Breast epithelium (tissue), 4 donors: Measurements from ENCODE around the gene RABEPK. TPM values are rescaled to one million over a fixed set of nuclear protein-coding genes. Genes with fewer than 3 reads are reported as not detected.

Experiments used
- DNase-seq, 2 donors: peaks; one replicate each; pipeline ENCODE4 v3.0.0-alpha.2; 2019; ENCODE audit warnings: low spot score in 2 of 2
- H3K27ac ChIP-seq, 2 donors: fragments of 200-600 bp; sonication (generic) in 1 of 2; one replicate each; pipeline ENCODE4 v1.5.1; 2016 to 2019; ENCODE audit warnings: mild to moderate bottlenecking in 1 of 2
- H3K27me3 ChIP-seq, 2 donors: fragments of 200-600 bp; sonication (generic) in 1 of 2; one replicate each; pipeline versions ENCODE4 v1.5.1 to v1.6.0; 2017 to 2019; ENCODE audit warnings: control low read depth in 1 of 2, mild to moderate bottlenecking in 1 of 2
- H3K36me3 ChIP-seq: fragments of 200-600 bp; one replicate; pipeline ENCODE4 v1.5.1; 2019
- H3K4me1 ChIP-seq, 2 donors: fragments of 200-600 bp; sonication (generic); one replicate each; pipeline ENCODE4 v1.5.1; 2016 to 2019; ENCODE audit warnings: control low read depth in 1 of 2
- H3K4me3 ChIP-seq, 3 donors: fragments of 200-600 bp; sonication (generic); 1 replicate in 2 of 3; 2 replicates in 1 of 3; pipeline ENCODE4 v1.5.1; 2016 to 2019; ENCODE audit warnings: mild to moderate bottlenecking in 3 of 3, moderate library complexity in 2 of 3
- H3K9me3 ChIP-seq, 2 donors: fragments of 200-600 bp; sonication (generic) in 1 of 2; one replicate each; pipeline ENCODE4 v1.5.1; 2016 to 2019; ENCODE audit warnings: control low read depth in 1 of 2
- POLR2A ChIP-seq: fragments of 450-650 bp; IDR thresholded peaks from one replicate; pipeline ENCODE4 v1.6.1; 2016; ENCODE audit warnings: antibody characterized with exemption, mild to moderate bottlenecking, moderate library complexity
- POLR2AphosphoS5 ChIP-seq, 3 donors: sonication (generic); formaldehyde crosslinking; IDR thresholded peaks; one replicate each; pipeline ENCODE4 v1.6.1; 2017; ENCODE audit warnings: antibody characterized with exemption in 3 of 3
- intact Hi-C: fragments of 100-400 bp; cut with DNase I; formaldehyde crosslinking; loops from one replicate; pipeline ENCODE4 v1.15.1; 2023; ENCODE audit warnings: low total_unique reads
- total RNA-seq, 3 donors: library from RNA; depleted of rRNA; stranded (reverse); fragments of >200 nt; gene quantifications; one replicate each; pipeline ENCODE4 v1.1.0, GENCODE V29; 2016
- TF ChIP-seq, protein P1 (sequence below), 3 donors: fragments of 450-650 bp; IDR thresholded peaks; one replicate each; pipeline ENCODE4 v1.5.1; 2016 to 2017; ENCODE audit warnings: antibody characterized with exemption in 3 of 3, mild to moderate bottlenecking in 3 of 3, moderate library complexity in 3 of 3

Gene RABEPK
- total RNA-seq, 3 donors from 2014 or later = 14.0 to 25.6 (median 17.9) TPM

DNA sequence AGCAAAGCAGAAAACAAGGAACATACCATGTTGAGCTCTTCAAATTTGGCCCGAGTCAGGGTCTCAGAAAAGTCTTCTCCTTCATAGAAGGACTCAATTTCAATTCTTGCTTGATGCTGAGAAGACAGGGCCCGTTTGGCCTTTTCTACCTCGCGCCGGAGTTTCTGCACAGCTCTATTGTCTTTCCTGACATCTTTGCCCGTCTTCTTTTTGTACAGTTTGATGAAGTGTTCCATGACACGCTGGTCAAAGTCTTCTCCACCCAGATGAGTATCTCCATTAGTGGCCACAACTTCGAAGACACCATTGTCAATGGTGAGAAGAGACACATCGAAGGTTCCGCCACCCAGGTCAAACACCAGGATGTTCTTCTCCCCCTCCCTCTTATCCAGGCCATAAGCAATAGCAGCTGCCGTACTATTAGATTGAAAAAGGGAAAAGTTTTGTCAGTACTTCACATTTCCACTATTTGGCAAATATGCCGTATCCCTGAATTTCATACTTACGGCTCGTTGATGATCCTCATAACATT is 38.6 kb downstream of the RABEPK start:
- peak overlapping the region; percentile 27 to 98 for H3K27ac ChIP-seq
- TF ChIP-seq, protein P1, sequence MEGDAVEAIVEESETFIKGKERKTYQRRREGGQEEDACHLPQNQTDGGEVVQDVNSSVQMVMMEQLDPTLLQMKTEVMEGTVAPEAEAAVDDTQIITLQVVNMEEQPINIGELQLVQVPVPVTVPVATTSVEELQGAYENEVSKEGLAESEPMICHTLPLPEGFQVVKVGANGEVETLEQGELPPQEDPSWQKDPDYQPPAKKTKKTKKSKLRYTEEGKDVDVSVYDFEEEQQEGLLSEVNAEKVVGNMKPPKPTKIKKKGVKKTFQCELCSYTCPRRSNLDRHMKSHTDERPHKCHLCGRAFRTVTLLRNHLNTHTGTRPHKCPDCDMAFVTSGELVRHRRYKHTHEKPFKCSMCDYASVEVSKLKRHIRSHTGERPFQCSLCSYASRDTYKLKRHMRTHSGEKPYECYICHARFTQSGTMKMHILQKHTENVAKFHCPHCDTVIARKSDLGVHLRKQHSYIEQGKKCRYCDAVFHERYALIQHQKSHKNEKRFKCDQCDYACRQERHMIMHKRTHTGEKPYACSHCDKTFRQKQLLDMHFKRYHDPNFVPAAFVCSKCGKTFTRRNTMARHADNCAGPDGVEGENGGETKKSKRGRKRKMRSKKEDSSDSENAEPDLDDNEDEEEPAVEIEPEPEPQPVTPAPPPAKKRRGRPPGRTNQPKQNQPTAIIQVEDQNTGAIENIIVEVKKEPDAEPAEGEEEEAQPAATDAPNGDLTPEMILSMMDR (IDR thresholded peaks at IDR 0.05) = no peak
- TF ChIP-seq POLR2AphosphoS5 (IDR thresholded peaks at IDR 0.05) (no peak), POLR2A (no peak)
- intact Hi-C loops = no loop called here
- peaks cover 3 to 24% of the 10 kb centered on the region in 2 donors for H3K4me1 ChIP-seq
- H3K27me3 ChIP-seq = no peaks in the 10 kb centered on the region
- no peak for DNase-seq
- H3K4me3 ChIP-seq = peak overlapping the region; percentile 79 to 90 (median 86)
- peaks cover 8% of the 10 kb centered on the region for H3K36me3 ChIP-seq
- H3K9me3 ChIP-seq = no peaks in the 10 kb centered on the region

GRCh38 chr9:125239631-125240597 is 39.6 kb downstream of the RABEPK start:
- Histone ChIP-seq H3K27me3 (no peaks in the 10 kb centered on the region), H3K4me3 (peak overlapping the region; percentile 79 to 90 (median 86)), H3K36me3 (peaks cover 8% of the 10 kb centered on the region), H3K9me3 (no peaks in the 10 kb centered on the region), H3K27ac (peak overlapping the region; percentile 98), H3K4me1 (peaks cover 3 to 24% of the 10 kb centered on the region in 2 donors)
- no peak for DNase-seq
- intact Hi-C loops = no loop called here
- TF ChIP-seq, protein P1 (IDR thresholded peaks at IDR 0.05) = no peak
- no peak for TF ChIP-seq POLR2A
- no peak for TF ChIP-seq POLR2AphosphoS5 (IDR thresholded peaks at IDR 0.05)

DNA sequence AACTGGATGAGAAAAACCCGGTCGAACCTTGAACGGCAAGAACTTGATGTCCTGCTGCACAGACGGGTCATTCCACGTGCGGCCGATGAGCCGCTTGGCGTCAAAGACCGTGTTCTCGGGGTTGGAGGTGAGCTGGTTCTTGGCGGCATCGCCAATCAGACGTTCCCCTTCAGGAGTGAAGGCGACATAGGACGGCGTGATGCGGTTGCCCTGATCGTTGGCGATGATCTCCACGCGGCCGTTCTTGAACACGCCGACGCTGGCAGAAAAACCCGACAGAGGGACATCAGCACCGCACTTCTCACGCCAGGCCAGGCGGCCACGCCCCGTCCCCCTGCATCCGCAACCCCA is 40.3 kb downstream of the RABEPK start:
- peak; percentile 45 to 55 for DNase-seq
- Histone ChIP-seq H3K9me3 (no peaks in the 10 kb centered on the region), H3K36me3 (peaks cover 8% of the 10 kb centered on the region), H3K27me3 (no peaks in the 10 kb centered on the region), H3K4me1 (peaks cover 3 to 24% of the 10 kb centered on the region in 2 donors), H3K4me3 (peak overlapping the region; percentile 79 to 90 (median 86)), H3K27ac (peak overlapping the region; percentile 98)
- intact Hi-C loops = no loop called here
- TF ChIP-seq, protein P1 (IDR thresholded peaks at IDR 0.05) = no peak
- no peak for TF ChIP-seq POLR2A
- TF ChIP-seq POLR2AphosphoS5 (IDR thresholded peaks at IDR 0.05) = no peak

GRCh38 chr9:125241000-125241862 is 40.9 kb downstream of the RABEPK start, which contains the start of gene HSPA5:
TSS of gene HSPA5 (minus strand) at chr9:125241343. CDS start at chr9:125241126, 217 bp downstream.
- intact Hi-C loops = no loop called here
- Histone ChIP-seq H3K36me3 (peaks cover 8% of the 10 kb centered on the region), H3K4me1 (peaks cover 3 to 24% of the 10 kb centered on the region in 2 donors), H3K9me3 (no peaks in the 10 kb centered on the region), H3K27ac (peak within 1 kb of the TSS; percentile 98), H3K4me3 (peak within 1 kb of the TSS; percentile 79 to 90 (median 86)), H3K27me3 (no peaks in the 10 kb centered on the region)
- peak; percentile 100 for DNase-seq
- TF ChIP-seq, protein P1 (IDR thresholded peaks at IDR 0.05) = peak; percentile 14 to 36 (median 28)
- TF ChIP-seq POLR2AphosphoS5 (IDR thresholded peaks at IDR 0.05) (peak; percentile 96 to 99 (median 98)), POLR2A (peak; percentile 90)
